Effector memory CD8-positive, alpha-beta T cell (primary cell): ENCODE results near the gene DNMT3A.

Experiments
- ATAC-seq: fragments of 150-1000 bp; cut with Tn5 transposase; replicated peaks from 2 replicates; pipeline ENCODE4 v1.10.0; 2021; ENCODE audit warnings: mild to moderate bottlenecking, moderate library complexity
- DNase-seq, 3 experiments: peaks; one replicate each; pipeline ENCODE4 v3.0.0; 2021
- H3K27ac Mint-ChIP-seq, 2 donors: one replicate each; pipeline ENCODE4 v1.8.0; 2022; ENCODE audit warnings: mild to moderate bottlenecking in 2 of 2, mixed read lengths in 2 of 2, moderate library complexity in 2 of 2
- H3K27me3 Mint-ChIP-seq, 2 donors: one replicate each; pipeline ENCODE4 v1.8.0; 2022; ENCODE audit warnings: mixed read lengths in 2 of 2
- H3K36me3 Mint-ChIP-seq: one replicate; pipeline ENCODE4 v1.8.0; 2022; ENCODE audit warnings: mild to moderate bottlenecking, moderate library complexity, mixed read lengths; ENCODE audit not compliant: insufficient read depth
- H3K4me1 Mint-ChIP-seq, 2 donors: one replicate each; pipeline ENCODE4 v1.8.0; 2022; ENCODE audit warnings: low read depth in 2 of 2, mixed read lengths in 2 of 2
- H3K4me3 Mint-ChIP-seq, 2 donors: one replicate each; pipeline ENCODE4 v1.8.0; 2022; ENCODE audit warnings: mild to moderate bottlenecking in 2 of 2, mixed read lengths in 2 of 2, moderate library complexity in 2 of 2
- H3K9me3 Mint-ChIP-seq, 2 donors: one replicate each; pipeline ENCODE4 v1.8.0; 2022; ENCODE audit warnings: mixed read lengths in 2 of 2

DNMT3A gene

GRCh38 chr2:25268139-25268538 lies 73.6 kb downstream of the DNMT3A start:
- DNase-seq (no peak), ATAC-seq (no peak)
- H3K9me3 Mint-ChIP-seq: no peaks in the 10 kb centered on the region
- H3K4me1 Mint-ChIP-seq: peaks cover 15 to 16% of the 10 kb centered on the region in 2 donors
- no peak overlapping the region for H3K4me3 Mint-ChIP-seq
- no peaks in the 10 kb centered on the region for H3K27me3 Mint-ChIP-seq
- peak overlapping the region; percentile 14 to 64 for H3K27ac Mint-ChIP-seq
- peaks cover 25% of the 10 kb centered on the region for H3K36me3 Mint-ChIP-seq

GRCh38 chr2:25266399-25266798 lies 75.3 kb downstream of the DNMT3A start:
- no peak for ATAC-seq
- Mint-ChIP-seq H3K9me3 (no peaks in the 10 kb centered on the region), H3K4me3 (peak overlapping the region; percentile 12 to 43), H3K36me3 (peaks cover 17% of the 10 kb centered on the region), H3K4me1 (peaks cover 14 to 22% of the 10 kb centered on the region in 2 donors), H3K27me3 (no peaks in the 10 kb centered on the region), H3K27ac (peak overlapping the region; percentile 72 to 84)
- no peak for DNase-seq

- Mint-ChIP-seq H3K9me3 (no peaks in the 10 kb centered on the region), H3K27me3 (no peaks in the 10 kb centered on the region), H3K36me3 (peaks cover 17% of the 10 kb centered on the region), H3K4me3 (peak overlapping the region; percentile 21 to 43), H3K27ac (peak overlapping the region; percentile 72 to 84), H3K4me1 (peaks cover 14 to 22% of the 10 kb centered on the region in 2 donors)
- DNase-seq (no peak), ATAC-seq (peak; percentile 80)
Observed at GRCh38 chr2:25265802-25266201, 75.9 kb downstream of the DNMT3A start.

- no peak for DNase-seq
- Mint-ChIP-seq H3K4me3 (no peak overlapping the region), H3K36me3 (peaks cover 16% of the 10 kb centered on the region), H3K9me3 (no peaks in the 10 kb centered on the region), H3K27ac (no peak overlapping the region), H3K4me1 (peaks cover 14 to 26% of the 10 kb centered on the region in 2 donors), H3K27me3 (no peaks in the 10 kb centered on the region)
- ATAC-seq: no peak
Observed at GRCh38 chr2:25265001-25265400, 76.7 kb downstream of the DNMT3A start.

- Mint-ChIP-seq H3K27me3 (no peaks in the 10 kb centered on the region), H3K36me3 (peaks cover 10% of the 10 kb centered on the region), H3K27ac (peak overlapping the region; percentile 17 to 35), H3K4me1 (peaks cover 14 to 34% of the 10 kb centered on the region in 2 donors), H3K4me3 (no peak overlapping the region), H3K9me3 (no peaks in the 10 kb centered on the region)
- DNase-seq: no peak
- ATAC-seq: no peak
Observed at GRCh38 chr2:25262288-25262687, 79.4 kb downstream of the DNMT3A start.

GRCh38 chr2:25259737-25260124 lies 82.0 kb downstream of the DNMT3A start:
- H3K9me3 Mint-ChIP-seq: no peaks in the 10 kb centered on the region
- peaks cover 1 to 35% of the 10 kb centered on the region in 2 donors for H3K4me1 Mint-ChIP-seq
- H3K27me3 Mint-ChIP-seq: no peaks in the 10 kb centered on the region
- peaks cover 6% of the 10 kb centered on the region for H3K36me3 Mint-ChIP-seq
- no peak overlapping the region for H3K27ac Mint-ChIP-seq
- no peak overlapping the region for H3K4me3 Mint-ChIP-seq
- DNase-seq (no peak), ATAC-seq (no peak)

- Mint-ChIP-seq H3K27ac (no peak overlapping the region), H3K27me3 (no peaks in the 10 kb centered on the region), H3K4me3 (no peak overlapping the region), H3K36me3 (peaks cover 6% of the 10 kb centered on the region), H3K4me1 (peaks cover 1 to 36% of the 10 kb centered on the region in 2 donors), H3K9me3 (no peaks in the 10 kb centered on the region)
- no peak for DNase-seq
- ATAC-seq: no peak
Observed at GRCh38 chr2:25258847-25259736, 82.6 kb downstream of the DNMT3A start.

- Mint-ChIP-seq H3K36me3 (peaks cover 6% of the 10 kb centered on the region), H3K27ac (peak overlapping the region in 1 of 2 donors; percentile 27)
- ATAC-seq: no peak
Observed at GRCh38 chr2:25257931-25258846, 83.5 kb downstream of the DNMT3A start.

GRCh38 chr2:25257032-25257552 lies 84.6 kb downstream of the DNMT3A start:
- ATAC-seq: no peak
- DNase-seq: no peak
- Mint-ChIP-seq H3K4me1 (peaks cover 5 to 25% of the 10 kb centered on the region in 2 donors), H3K36me3 (peaks cover 8% of the 10 kb centered on the region), H3K4me3 (no peak overlapping the region), H3K27me3 (no peaks in the 10 kb centered on the region), H3K9me3 (no peaks in the 10 kb centered on the region), H3K27ac (peak overlapping the region in 1 of 2 donors; percentile 15)

More at GRCh38 chr2:25257931-25258846, 83.5 kb downstream of the DNMT3A start:
- no peak for DNase-seq
- H3K4me1 Mint-ChIP-seq: peaks cover 2 to 33% of the 10 kb centered on the region in 2 donors
- H3K4me3 Mint-ChIP-seq: no peak overlapping the region
- H3K27me3 Mint-ChIP-seq: no peaks in the 10 kb centered on the region
- H3K9me3 Mint-ChIP-seq: no peaks in the 10 kb centered on the region

- Mint-ChIP-seq H3K36me3 (peaks cover 8% of the 10 kb centered on the region), H3K4me3 (no peak overlapping the region), H3K4me1 (peaks cover 7 to 25% of the 10 kb centered on the region in 2 donors), H3K27me3 (no peaks in the 10 kb centered on the region), H3K27ac (no peak overlapping the region), H3K9me3 (no peaks in the 10 kb centered on the region)
- no peak for ATAC-seq
- no peak for DNase-seq
Observed at GRCh38 chr2:25256488-25256875, 85.2 kb downstream of the DNMT3A start.

GRCh38 chr2:25255745-25256487 lies 85.8 kb downstream of the DNMT3A start:
- H3K9me3 Mint-ChIP-seq: no peaks in the 10 kb centered on the region
- peaks cover 9 to 25% of the 10 kb centered on the region in 2 donors for H3K4me1 Mint-ChIP-seq
- no peak for DNase-seq
- H3K36me3 Mint-ChIP-seq: peaks cover 8% of the 10 kb centered on the region
- H3K27ac Mint-ChIP-seq: no peak overlapping the region
- no peak overlapping the region for H3K4me3 Mint-ChIP-seq
- no peaks in the 10 kb centered on the region for H3K27me3 Mint-ChIP-seq
- ATAC-seq: no peak

- Mint-ChIP-seq H3K36me3 (peaks cover 2% of the 10 kb centered on the region), H3K4me3 (peak overlapping the region in 1 of 2 donors; percentile 1), H3K4me1 (peaks cover 16 to 21% of the 10 kb centered on the region in 2 donors), H3K27me3 (no peaks in the 10 kb centered on the region), H3K9me3 (no peaks in the 10 kb centered on the region), H3K27ac (no peak overlapping the region)
- no peak for ATAC-seq
- no peak for DNase-seq
Observed at GRCh38 chr2:25254961-25255360, 86.8 kb downstream of the DNMT3A start.
